Measurements from ENCODE around the gene MEN1.
A peak's percentile ranks its signal among the peaks of the same experiment; 100 is the strongest.

The MEN1 gene

DNA sequence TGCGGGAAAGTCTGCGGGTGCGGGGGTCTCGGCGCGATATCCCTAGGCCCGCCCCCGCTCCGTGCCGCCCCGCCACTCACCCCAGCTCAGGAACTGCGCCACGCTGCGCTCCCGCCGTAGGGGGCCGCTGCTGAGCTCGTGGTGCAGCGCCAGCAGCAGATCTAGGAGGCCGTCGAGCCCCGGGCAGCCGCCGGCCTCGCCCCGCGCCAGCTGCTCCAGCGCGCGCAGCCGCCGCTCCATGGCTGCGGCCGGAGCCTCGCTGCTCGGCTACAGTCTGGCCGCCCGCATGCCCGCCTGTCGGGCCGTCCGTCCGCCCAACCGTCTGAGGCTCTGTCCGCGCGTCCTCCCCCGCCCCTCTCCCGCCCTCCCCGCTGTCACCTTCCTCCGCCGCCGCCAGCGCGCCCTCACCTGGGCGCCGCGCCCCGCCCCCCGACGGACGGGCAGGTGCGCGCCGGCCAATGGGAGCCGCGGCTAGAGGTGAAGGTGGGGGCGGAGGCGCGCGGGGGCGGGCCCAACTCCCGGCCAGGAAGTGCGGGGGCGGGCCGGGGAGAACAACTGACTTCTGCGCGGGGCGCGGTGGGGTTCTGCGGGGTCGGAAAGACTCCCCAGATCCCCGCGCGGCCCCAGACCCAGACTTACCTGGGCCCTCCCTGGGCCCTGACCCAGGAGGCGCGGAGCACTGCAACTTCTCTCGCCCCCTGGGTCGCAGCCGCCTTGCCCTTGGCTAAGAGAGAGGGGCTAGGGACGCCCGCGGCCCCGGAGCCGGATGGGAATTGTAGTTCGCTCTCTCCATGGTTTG lies 34.2 kb upstream of the MEN1 start, which contains the start of gene CDC42BPG:
CDC42BPG (minus strand) TSS at position 324 of the 799 bp plus-strand sequence; CDS start at position 240, 84 bp downstream.
- Histone ChIP-seq H3K27me3 (ENCODE audit: insufficient read depth, low read length) (peaks cover 5% of the 10 kb centered on the region; the same call in 1 of the 2 replicates), H3K4me1 (ENCODE audit: insufficient read depth, low read length) (peaks cover 11% of the 10 kb centered on the region), H3K9ac (ENCODE audit: low read depth, low read length) (peak within 1 kb of the TSS; percentile 67), H3K36me3 (ENCODE audit: insufficient read depth, low read depth, low read length) (peaks cover 6% of the 10 kb centered on the region), H3K9me3 (ENCODE audit: insufficient read depth, low read depth, low read length) (no peaks in the 10 kb centered on the region), H3K4me3 (ENCODE audit: low read length) (peak within 1 kb of the TSS; percentile 68), H3K27ac (ENCODE audit: low read length) (no peak within 1 kb of the TSS)

DNA sequence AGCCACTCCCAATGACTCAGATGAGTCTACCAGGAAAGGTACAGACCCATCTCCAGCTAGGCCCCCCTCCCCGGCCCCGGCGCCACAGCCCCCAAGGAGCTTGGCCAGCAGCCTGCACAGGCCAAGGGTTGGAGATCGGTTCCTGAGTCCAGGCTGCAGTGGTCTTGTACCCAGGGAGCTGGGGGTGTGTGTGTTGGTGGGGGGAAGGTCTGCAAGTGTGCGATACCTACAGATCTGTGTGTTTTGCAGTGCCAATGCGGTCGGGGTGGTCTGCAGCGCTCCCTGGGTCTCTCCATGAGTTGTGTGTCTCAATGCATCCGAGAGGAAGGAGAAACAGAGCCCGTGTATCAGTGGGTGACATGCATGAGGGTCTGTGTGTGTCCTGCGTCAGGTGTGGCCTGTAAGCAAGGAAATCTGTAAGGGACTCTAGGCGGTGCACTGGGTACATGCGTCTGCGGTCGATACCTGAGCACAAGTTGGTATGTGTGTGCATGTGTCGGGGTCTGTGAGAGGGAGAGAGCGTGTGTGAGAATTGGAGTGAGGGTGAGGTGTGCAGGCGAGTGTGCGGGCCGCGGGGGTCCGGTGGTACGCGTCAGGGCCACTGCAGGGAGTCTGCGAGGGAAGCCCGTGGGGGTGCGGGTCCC lies 33.5 kb upstream of the MEN1 start:
- no peaks in the 10 kb centered on the region for H3K9me3 ChIP-seq (ENCODE audit: insufficient read depth, low read depth, low read length)
- peaks cover 5% of the 10 kb centered on the region; the same call in 1 of the 2 replicates for H3K27me3 ChIP-seq (ENCODE audit: insufficient read depth, low read length)
- H3K36me3 ChIP-seq (ENCODE audit: insufficient read depth, low read depth, low read length) = peaks cover 13% of the 10 kb centered on the region
- peaks cover 11% of the 10 kb centered on the region for H3K4me1 ChIP-seq (ENCODE audit: insufficient read depth, low read length)
- no peak overlapping the region for H3K27ac ChIP-seq (ENCODE audit: low read length)
- peak overlapping the region; percentile 68 for H3K4me3 ChIP-seq (ENCODE audit: low read length)
- peak overlapping the region; percentile 13 for H3K9ac ChIP-seq (ENCODE audit: low read depth, low read length)

DNA sequence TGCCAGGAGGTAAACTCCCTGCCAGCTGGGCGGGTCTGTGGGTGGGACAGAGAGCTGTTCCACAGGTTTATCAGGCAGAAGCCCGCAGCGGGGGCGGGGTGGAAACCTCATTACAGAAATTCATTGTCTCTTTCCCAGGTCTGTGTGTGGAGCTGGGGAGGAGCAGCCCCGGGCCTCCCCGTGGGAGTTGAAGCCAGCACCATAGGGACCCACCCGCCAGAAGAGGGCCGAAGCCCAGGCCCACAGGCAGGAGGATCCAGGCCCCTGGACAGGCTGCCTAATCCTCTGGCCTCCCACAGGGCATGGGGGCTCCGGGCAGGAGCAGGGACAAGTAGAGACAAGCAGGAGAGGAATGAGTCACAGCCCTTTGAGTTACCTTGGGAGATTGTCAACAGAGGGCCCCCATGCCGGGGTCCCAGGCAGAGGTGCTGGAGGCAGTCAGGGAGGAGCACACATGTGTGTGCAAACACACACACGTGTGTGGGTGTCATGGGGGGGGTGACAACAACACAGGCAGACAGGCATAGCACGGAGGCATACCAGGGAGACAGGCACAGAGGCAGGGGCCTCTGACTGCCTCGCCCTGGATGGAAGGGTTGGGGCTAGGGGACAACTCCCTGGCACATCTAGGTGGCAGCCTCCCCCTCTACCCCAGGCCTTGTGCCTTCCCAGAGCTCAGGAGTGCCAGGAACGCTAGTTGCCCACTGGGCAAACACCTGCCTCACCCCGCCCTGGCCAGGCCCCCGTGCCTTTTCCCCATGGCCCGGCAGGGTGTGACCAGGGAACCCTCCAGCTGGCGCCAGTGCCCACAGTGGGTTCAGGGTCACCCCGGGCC lies 32.7 kb upstream of the MEN1 start:
- Histone ChIP-seq H3K9ac (ENCODE audit: low read depth, low read length) (0 out of 2 replicates have a peak overlapping the region, but pooled peaks have one; percentile 34), H3K27ac (ENCODE audit: low read length) (no peak overlapping the region), H3K4me1 (ENCODE audit: insufficient read depth, low read length) (peaks cover 11% of the 10 kb centered on the region; the same call in 1 of the 2 replicates), H3K27me3 (ENCODE audit: insufficient read depth, low read length) (peaks cover 5% of the 10 kb centered on the region; the same call in 1 of the 2 replicates), H3K36me3 (ENCODE audit: insufficient read depth, low read depth, low read length) (peaks cover 14% of the 10 kb centered on the region), H3K4me3 (ENCODE audit: low read length) (no peak overlapping the region), H3K9me3 (ENCODE audit: insufficient read depth, low read depth, low read length) (no peaks in the 10 kb centered on the region)

GRCh38 chr11:64842366-64842759 lies 32.0 kb upstream of the MEN1 start:
- H3K9me3 ChIP-seq (ENCODE audit: insufficient read depth, low read depth, low read length) = no peaks in the 10 kb centered on the region
- peaks cover 5% of the 10 kb centered on the region; the same call in 1 of the 2 replicates for H3K27me3 ChIP-seq (ENCODE audit: insufficient read depth, low read length)
- 0 out of 2 replicates have a peak overlapping the region, but pooled peaks have one; percentile 34 for H3K9ac ChIP-seq (ENCODE audit: low read depth, low read length)
- peaks cover 14% of the 10 kb centered on the region for H3K36me3 ChIP-seq (ENCODE audit: insufficient read depth, low read depth, low read length)
- no peak overlapping the region for H3K4me3 ChIP-seq (ENCODE audit: low read length)
- H3K4me1 ChIP-seq (ENCODE audit: insufficient read depth, low read length) = peaks cover 11% of the 10 kb centered on the region; the same call in 1 of the 2 replicates
- H3K27ac ChIP-seq (ENCODE audit: low read length) = no peak overlapping the region

- H3K27ac ChIP-seq (ENCODE audit: low read length) = no peak overlapping the region
- no peaks in the 10 kb centered on the region for H3K9me3 ChIP-seq (ENCODE audit: insufficient read depth, low read depth, low read length)
- H3K36me3 ChIP-seq (ENCODE audit: insufficient read depth, low read depth, low read length) = peaks cover 14% of the 10 kb centered on the region
- H3K27me3 ChIP-seq (ENCODE audit: insufficient read depth, low read length) = peaks cover 5% of the 10 kb centered on the region; the same call in 1 of the 2 replicates
- H3K4me3 ChIP-seq (ENCODE audit: low read length) = no peak overlapping the region
- H3K9ac ChIP-seq (ENCODE audit: low read depth, low read length) = 0 out of 2 replicates have a peak overlapping the region, but pooled peaks have one; percentile 34
- peaks cover 11% of the 10 kb centered on the region; the same call in 1 of the 2 replicates for H3K4me1 ChIP-seq (ENCODE audit: insufficient read depth, low read length)
Observed at GRCh38 chr11:64841592-64842365, 31.4 kb upstream of the MEN1 start.

DNA sequence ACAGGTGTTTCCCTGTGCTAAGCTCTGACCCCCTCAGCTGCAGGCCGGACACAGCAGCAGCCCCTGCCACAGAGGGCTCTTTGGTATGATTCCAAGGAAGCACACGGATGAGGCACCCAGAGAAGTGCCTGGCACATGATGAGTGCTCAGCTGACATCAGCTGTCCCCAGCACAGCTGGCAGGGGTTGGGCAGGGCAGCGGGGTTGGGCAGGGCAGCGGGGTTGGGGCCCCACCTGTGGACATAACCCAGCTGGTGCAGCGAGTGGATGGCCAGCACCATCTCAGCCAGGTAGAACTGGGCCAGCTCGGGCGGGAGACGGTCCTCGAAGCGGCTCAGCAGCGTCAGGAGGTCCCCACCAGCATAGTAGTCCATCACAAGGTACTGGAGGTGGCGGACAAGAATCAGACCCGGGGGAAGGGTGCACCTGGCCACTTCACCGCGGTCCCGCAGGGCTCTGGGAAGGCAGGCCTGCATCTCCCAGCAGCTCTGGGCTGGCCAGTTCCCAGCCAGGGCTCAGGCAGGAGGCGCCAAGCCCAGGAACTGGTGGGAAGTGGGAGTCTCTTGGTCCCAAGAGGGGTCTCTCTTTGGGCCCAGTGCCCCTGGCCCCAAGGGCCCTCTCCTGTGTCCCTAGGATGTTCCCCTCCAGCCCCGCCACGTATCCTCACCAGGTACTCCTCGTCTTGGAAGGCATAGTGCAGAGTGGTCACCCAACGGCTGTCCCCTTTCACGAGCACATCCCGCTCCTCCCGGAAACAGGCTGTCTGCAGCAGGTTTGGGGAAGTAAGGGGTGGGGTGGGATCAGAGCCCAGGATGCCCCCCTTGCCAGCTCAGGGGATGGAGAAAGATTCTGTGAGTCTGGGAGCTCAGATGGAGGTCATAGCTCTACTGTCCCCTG lies 29.8 kb upstream of the MEN1 start:
- no peak overlapping the region for H3K27ac ChIP-seq (ENCODE audit: low read length)
- no peak overlapping the region for H3K9ac ChIP-seq (ENCODE audit: low read depth, low read length)
- H3K27me3 ChIP-seq (ENCODE audit: insufficient read depth, low read length) = peaks cover 5% of the 10 kb centered on the region; the same call in 1 of the 2 replicates
- H3K36me3 ChIP-seq (ENCODE audit: insufficient read depth, low read depth, low read length) = peaks cover 14% of the 10 kb centered on the region
- H3K4me3 ChIP-seq (ENCODE audit: low read length) = no peak overlapping the region
- peaks cover 11% of the 10 kb centered on the region; the same call in 1 of the 2 replicates for H3K4me1 ChIP-seq (ENCODE audit: insufficient read depth, low read length)
- H3K9me3 ChIP-seq (ENCODE audit: insufficient read depth, low read depth, low read length) = no peaks in the 10 kb centered on the region

GRCh38 chr11:64839335-64839734 lies 29.0 kb upstream of the MEN1 start:
- Histone ChIP-seq H3K27me3 (ENCODE audit: insufficient read depth, low read length) (peaks cover 5% of the 10 kb centered on the region; the same call in 1 of the 2 replicates), H3K27ac (ENCODE audit: low read length) (no peak overlapping the region), H3K9ac (ENCODE audit: low read depth, low read length) (no peak overlapping the region), H3K4me1 (ENCODE audit: insufficient read depth, low read length) (peaks cover 11% of the 10 kb centered on the region; the same call in 1 of the 2 replicates), H3K36me3 (ENCODE audit: insufficient read depth, low read depth, low read length) (peaks cover 14% of the 10 kb centered on the region), H3K4me3 (ENCODE audit: low read length) (no peak overlapping the region), H3K9me3 (ENCODE audit: insufficient read depth, low read depth, low read length) (no peaks in the 10 kb centered on the region)

DNA sequence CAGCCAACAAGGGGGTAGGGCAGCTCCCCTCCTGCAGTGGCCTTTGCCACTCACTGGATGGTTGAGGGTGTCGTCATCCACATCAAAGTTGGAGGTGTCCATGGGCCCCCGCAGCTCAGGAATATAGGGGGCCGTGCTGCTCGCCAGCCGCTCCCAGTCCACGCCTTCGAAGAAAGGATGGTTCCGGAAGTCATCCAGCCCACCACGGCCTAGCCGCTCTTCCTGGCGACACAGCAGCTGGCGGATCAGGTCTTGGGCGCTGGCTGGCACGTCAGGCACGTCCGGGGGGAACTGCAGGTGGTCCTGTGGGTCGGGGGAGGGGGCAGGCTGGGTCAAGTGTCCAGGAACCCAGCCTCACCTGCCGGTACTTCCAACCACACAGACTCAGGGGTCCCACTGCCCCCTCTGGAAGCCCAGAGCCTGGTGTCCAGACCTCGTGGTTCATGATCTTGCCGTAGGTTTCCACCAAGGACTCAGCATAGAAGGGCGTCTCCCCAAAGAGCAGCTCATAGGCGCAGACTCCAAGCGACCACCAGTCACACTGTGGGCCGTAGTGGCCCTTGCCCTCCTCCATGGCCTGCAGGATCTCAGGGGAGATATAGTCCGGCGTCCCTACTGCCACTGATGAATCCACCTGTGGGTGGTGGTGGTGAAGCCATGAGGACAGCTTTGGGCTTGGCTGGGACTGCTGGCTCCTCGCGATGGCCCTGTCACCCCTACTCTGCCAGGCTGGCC lies 28.4 kb upstream of the MEN1 start:
- no peak overlapping the region for H3K27ac ChIP-seq (ENCODE audit: low read length)
- no peaks in the 10 kb centered on the region for H3K9me3 ChIP-seq (ENCODE audit: insufficient read depth, low read depth, low read length)
- H3K27me3 ChIP-seq (ENCODE audit: insufficient read depth, low read length) = peaks cover 1% of the 10 kb centered on the region; the same call in 1 of the 2 replicates
- no peak overlapping the region for H3K9ac ChIP-seq (ENCODE audit: low read depth, low read length)
- peaks cover 16% of the 10 kb centered on the region for H3K36me3 ChIP-seq (ENCODE audit: insufficient read depth, low read depth, low read length)
- H3K4me1 ChIP-seq (ENCODE audit: insufficient read depth, low read length) = peaks cover 8% of the 10 kb centered on the region; the same call in 1 of the 2 replicates
- no peak overlapping the region for H3K4me3 ChIP-seq (ENCODE audit: low read length)

GRCh38 chr11:64837887-64838351 lies 27.6 kb upstream of the MEN1 start:
- no peak overlapping the region for H3K9ac ChIP-seq (ENCODE audit: low read depth, low read length)
- H3K27ac ChIP-seq (ENCODE audit: low read length) = no peak overlapping the region
- no peak overlapping the region for H3K4me3 ChIP-seq (ENCODE audit: low read length)
- peaks cover 22% of the 10 kb centered on the region for H3K36me3 ChIP-seq (ENCODE audit: insufficient read depth, low read depth, low read length)
- H3K4me1 ChIP-seq (ENCODE audit: insufficient read depth, low read length) = peaks cover 6% of the 10 kb centered on the region; the same call in 1 of the 2 replicates
- no peaks in the 10 kb centered on the region for H3K27me3 ChIP-seq (ENCODE audit: insufficient read depth, low read length)
- H3K9me3 ChIP-seq (ENCODE audit: insufficient read depth, low read depth, low read length) = no peaks in the 10 kb centered on the region

Measured in iPS-20b (cell line).